GM12891 (cell line): ENCODE data around the gene MIX23.

Experiments used
- DNase-seq: peaks from one replicate; pipeline ENCODE4 v3.0.0; 2011; ENCODE audit warnings: low spot score; ENCODE audit not compliant: insufficient read length
- FAIRE-seq: peaks from 2 replicates; lab custom pipeline; 2011; peaks lifted over from hg19 to GRCh38; lab: Jason Lieb, UNC
- PAX5 ChIP-seq: IDR thresholded peaks from 2 replicates; pipeline ENCODE4 v1.6.1; 2011; ENCODE audit warnings: low read length, moderate library complexity, mild to moderate bottlenecking; ENCODE audit not compliant: insufficient read depth, severe bottlenecking
- POLR2A ChIP-seq: IDR thresholded peaks from 2 replicates; pipeline ENCODE4 v1.6.1; 2011; ENCODE audit warnings: low read depth, low read length, control low read depth
- POLR2AphosphoS5 ChIP-seq: IDR thresholded peaks from 2 replicates; pipeline ENCODE4 v1.6.1; 2011; ENCODE audit warnings: low read depth, low read length, control low read depth
- POU2F2 ChIP-seq: IDR thresholded peaks from 2 replicates; pipeline ENCODE4 v1.6.1; 2011; ENCODE audit warnings: low read depth, mild to moderate bottlenecking, control low read depth, low read length, moderate library complexity
- SPI1 ChIP-seq: IDR thresholded peaks from 2 replicates; pipeline ENCODE4 v1.6.1; 2011; ENCODE audit warnings: low read depth, low read length, control low read depth
- TAF1 ChIP-seq: IDR thresholded peaks from 2 replicates; pipeline ENCODE4 v1.6.1; 2011; ENCODE audit warnings: low read depth, low read length, control low read depth

MIX23 gene

DNA sequence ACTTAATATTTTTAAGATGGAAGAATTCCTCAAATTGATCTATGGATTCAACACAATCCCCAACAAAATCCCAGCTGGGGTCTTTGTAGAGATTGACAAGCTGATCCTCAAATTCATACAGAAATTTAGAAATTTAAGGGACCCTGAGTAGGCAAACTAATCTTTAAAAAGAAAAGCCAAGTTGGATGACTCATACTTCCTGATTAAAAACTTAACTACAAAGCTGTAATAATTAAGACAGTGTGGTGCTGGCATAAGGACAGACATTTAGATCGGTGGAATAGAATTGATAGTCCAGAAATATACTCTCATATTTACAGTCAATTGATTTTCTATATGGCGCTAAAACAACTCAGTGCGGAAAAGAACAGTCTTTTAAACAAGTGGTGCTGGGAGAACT is 12.6 kb upstream of the MIX23 start:
- DNase-seq: no peak
- no peak for FAIRE-seq
- TF ChIP-seq POLR2AphosphoS5 (no peak), PAX5 (no peak), TAF1 (no peak), SPI1 (no peak), POLR2A (no peak), POU2F2 (no peak)

DNA sequence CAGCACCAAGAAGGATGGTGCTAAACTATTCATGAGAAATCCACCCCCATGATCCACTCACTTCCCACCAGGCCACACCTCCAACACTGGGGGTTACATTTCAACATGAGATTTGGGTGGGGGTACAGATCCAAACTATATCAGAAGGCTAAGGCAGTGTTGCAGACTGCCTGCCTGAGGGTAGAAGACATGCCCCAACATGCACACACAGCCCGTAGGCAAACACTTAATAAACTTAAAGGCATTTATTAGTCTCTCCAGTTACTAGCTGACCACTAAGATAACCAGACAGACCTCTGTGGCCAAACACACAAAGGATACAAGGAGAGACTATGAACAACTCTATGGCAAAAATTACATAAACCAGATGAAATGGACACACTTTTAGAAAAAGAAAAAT is 11.1 kb upstream of the MIX23 start:
- no peak for DNase-seq
- TF ChIP-seq PAX5: no peak
- TF ChIP-seq POU2F2: no peak
- TF ChIP-seq SPI1: no peak
- TF ChIP-seq POLR2AphosphoS5: no peak
- no peak for TF ChIP-seq TAF1
- TF ChIP-seq POLR2A: no peak
- no peak for FAIRE-seq

DNA sequence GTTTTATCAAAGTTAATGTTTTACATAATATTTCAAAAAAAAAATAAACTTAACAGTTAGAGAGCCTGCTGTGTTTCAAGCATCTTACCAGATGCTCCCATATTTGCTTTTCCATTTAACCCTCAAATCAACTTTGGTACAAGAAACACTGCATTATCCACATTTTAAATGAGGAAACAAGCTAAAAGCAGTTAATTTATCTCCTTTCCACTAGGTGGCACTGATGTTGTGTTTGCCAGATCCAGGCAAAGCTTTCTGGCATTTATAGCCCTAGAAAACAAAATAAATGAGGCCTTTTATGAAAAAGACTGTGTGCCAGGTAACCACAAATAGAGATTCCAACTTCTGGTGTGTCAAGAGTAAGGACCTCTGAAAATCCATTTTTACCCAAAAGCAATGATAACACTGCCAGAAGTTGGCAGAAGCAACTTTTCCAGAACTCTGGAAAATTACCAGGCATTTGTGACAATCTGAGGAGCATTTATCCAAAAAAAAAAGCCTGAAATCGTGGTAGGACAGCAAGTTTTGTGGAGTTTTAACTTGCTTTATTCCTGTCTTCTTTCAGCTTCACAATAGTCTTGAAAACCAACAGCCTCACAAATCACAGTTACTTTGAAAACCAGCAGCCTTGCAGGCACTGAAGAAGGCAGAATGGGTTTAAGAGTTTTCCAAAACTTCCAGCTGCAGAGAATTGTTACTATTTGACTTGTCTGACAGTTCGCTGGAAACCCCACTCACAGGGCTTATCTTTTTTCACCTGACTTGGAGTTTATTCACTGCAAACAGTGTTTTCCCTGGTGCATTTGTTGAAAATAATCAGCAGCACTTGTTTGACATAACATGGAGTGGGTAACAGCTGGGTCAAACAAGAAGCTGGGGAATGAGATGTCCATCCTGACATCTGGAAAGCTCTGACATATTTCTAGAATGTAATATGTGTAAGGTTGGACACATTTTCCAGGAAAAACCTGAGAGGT is 10.1 kb upstream of the MIX23 start:
- peak; percentile 80 for FAIRE-seq
- DNase-seq: peak; percentile 7
- no peak for TF ChIP-seq POU2F2
- TF ChIP-seq POLR2AphosphoS5: no peak
- TF ChIP-seq PAX5: no peak

DNA sequence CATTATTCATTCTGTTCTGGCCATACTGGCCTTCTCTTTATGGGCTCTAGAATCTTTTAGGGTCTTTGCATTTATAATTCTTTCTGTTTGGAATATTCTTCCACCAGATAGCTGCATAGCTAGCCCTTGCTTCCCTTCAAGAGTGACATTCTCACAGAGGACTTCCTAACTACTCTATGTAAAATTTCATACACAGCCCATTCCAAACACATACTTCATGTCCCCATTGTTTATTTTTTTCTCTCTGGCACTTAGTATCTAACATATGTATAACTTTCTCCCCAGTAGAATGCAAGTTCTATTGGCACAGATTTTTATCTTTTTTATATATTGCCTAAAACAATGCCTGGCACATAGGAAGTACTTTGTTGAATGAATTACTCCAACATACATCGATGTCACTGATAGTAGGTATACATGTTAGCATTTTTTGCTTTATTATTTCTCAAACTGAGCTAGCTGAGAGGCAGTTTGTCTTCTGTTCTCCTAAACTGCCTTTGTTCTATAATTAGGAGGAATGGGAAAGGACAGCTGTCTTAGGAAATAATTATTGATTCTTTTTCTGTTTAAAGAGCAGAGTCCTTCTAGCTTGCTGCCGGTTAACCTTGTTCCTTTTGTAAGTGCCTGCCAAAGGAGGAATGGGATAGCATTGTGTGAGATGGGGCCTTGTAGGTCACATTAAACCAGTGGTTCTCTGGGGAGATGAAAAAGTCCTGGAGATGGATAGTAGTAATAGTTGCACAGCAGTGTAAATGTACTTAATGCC is 8.8 kb upstream of the MIX23 start:
- TF ChIP-seq PAX5 (no peak), TAF1 (no peak), SPI1 (no peak), POU2F2 (no peak), POLR2AphosphoS5 (no peak), POLR2A (no peak)
- no peak for FAIRE-seq
- DNase-seq: no peak

DNA sequence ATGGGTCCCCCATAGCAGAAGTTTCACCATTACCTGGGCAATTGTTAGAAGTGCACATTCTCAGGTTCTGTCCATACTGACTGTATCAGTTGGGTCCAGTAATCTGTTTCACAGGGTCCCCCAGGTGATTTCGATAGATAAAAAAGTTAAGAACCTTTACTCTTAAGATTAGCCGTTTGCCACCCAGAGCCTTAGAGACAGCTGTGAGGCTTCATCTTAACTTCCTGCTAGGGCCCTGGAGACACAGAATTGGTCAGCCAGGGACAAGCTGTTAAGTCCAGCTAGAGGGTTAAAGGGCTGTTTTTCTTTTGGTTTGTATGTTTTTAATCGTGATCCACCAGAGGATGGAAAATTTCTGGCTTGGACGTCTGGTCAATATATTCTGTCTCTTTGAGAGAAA is 7.6 kb upstream of the MIX23 start:
- DNase-seq: no peak
- TF ChIP-seq PAX5 (no peak), SPI1 (no peak), POLR2AphosphoS5 (no peak), POU2F2 (no peak), POLR2A (no peak), TAF1 (no peak)
- FAIRE-seq: no peak

DNA sequence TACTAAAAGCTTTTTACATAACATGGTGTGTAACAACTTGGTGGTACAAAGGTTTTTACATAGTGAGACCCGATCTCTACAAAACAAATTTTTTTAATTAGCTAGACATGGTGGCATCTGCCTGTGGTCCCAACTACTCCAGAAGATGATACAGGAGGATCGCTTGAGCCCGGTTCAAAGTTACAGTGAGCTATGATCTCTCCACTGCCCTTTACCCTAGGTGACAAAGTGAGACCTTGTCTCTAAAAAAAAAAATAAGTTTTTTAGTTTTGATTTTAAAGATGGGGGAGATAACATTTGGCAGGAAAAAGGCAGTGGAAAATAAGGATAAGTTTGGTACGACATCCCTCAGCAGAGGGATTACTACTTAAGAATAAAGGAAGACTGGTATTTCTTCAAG is 6.9 kb upstream of the MIX23 start:
- FAIRE-seq (no peak), DNase-seq (no peak)
- TF ChIP-seq PAX5 (no peak), POLR2A (no peak), POU2F2 (no peak), POLR2AphosphoS5 (no peak), SPI1 (no peak), TAF1 (no peak)

DNA sequence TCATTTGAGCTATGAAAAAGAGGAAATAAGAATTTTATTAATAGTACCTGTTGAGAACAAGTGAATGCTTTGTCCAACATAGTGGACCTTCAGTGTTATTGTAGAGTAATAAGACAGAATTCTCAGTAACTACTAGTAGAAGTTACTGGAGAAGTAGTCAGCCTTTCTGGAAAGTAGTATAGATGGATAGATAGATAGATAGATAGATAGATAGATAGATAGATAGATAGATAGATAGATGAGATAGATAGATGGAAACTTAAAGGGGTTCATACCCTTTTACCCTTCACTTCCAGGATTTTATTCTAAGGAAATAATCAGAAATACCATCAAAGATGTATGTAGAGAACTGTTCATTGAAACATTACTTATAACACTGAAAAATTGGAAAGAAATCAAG is 6.2 kb upstream of the MIX23 start:
- DNase-seq (no peak), FAIRE-seq (no peak)
- TF ChIP-seq POLR2A (no peak), TAF1 (no peak), POLR2AphosphoS5 (no peak), SPI1 (no peak), POU2F2 (no peak), PAX5 (no peak)

DNA sequence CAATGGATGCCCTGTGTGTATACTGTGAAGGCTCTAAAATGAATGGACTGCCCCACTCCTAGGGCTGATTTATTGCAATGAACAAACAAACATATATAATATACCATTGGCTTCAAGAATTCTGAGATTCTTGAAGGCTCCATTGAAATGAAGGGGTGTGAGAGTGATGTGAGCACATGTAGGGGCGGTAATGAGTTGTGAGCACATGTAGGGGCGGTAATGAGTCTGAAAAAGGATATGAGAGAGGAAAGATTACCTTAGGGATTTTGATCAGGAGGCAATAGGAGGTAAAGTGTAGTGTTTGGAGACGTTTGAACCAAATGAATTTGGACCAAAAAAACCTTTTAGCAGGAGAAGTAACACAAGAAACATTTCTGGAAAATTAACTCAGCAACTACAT is 4.7 kb upstream of the MIX23 start:
- no peak for DNase-seq
- no peak for FAIRE-seq
- no peak for TF ChIP-seq POU2F2
- no peak for TF ChIP-seq POLR2AphosphoS5
- no peak for TF ChIP-seq SPI1
- TF ChIP-seq TAF1: no peak
- TF ChIP-seq POLR2A: no peak
- no peak for TF ChIP-seq PAX5

DNA sequence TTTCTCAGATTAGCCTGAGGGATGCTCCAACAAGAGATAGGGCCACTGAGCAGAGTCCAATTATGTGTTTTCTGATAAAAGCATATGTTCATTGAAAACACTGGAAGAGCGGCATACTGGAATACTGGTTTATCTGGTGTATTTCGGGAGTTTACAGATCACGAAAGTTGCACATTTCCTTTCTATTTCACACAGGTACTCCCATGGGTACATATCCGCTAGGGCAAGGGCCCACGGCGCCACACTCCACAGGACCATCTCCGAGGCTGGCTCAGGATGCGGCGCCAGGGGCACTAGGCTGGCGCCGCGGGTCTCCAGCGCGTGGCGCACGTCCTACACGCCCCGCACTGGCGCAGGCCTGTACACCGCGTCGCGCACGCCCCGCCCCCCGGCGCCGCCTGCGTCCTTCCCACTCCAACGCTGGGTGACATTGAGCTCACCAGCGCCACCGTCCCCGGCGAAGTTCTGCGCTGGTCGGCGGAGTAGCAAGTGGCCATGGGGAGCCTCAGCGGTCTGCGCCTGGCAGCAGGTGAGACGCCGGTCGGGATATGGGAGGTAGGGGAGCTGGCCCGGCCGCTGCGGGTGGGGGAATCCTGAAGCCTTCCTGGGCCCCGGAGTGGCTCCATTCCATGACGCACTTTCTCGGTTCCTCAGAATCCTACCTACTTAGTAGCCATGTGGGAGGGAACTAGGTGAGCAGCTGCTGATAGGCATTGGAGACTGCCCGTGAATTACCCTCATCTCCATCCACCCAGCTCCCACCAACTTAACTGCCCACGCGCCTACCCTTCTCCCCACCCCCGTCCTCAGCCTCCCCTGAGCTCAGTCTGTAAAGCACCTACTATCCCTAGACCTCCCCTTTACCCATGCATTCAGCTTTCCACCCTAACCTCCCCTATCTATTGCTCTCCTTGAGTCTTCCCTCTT is 1.0 kb upstream of the MIX23 start, which contains the start of gene FAM162A:
Gene FAM162A, plus strand, starts transcription at position 412 of the 927 bp plus-strand sequence. Its CDS starts 84 bp downstream, at position 496.
- TF ChIP-seq PAX5 (no peak), TAF1 (peak; percentile 84), SPI1 (peak; percentile 52), POLR2AphosphoS5 (peak; percentile 81), POLR2A (peak; percentile 84), POU2F2 (no peak; the same call in 1 of the 2 replicates)
- FAIRE-seq (peak; percentile 99), DNase-seq (peak; percentile 77)
